ENCODE data around the gene ARID1B. TPM values are rescaled to one million over a fixed set of nuclear protein-coding genes. Genes with fewer than 3 reads are reported as not detected.

ARID1B gene
- total RNA-seq, 1 experiment from 2014 or later, result 35.6 TPM

DNA sequence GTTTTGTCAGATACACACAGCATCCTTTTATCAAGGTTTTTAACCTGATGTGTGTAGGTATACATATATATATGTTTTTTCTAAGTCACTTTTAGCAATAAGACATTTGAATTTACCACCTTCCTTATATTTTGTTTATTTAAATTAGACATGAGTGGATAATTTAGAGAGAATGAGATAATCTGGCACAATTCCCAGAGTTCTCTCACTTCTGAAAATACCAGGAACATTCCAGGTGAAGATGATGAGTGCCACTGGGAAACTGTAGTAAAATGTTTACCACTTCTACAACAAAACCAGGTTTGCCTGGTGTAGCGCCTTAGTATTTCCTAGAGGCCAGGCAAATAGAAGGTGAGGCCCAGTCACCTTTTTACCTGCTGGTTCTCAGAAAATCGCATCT, 356.7 kb downstream of the ARID1B start:
- ATAC-seq (no peak), DNase-seq (ENCODE audit: low read depth, low spot score) (no peak)
- ChIA-PET RAD21 (ENCODE audit: low non-redundant PET in 1 of 2, low total read pairs in 2 of 2, uncharacterized antibody in 2 of 2, unreplicated experiment in 2 of 2) (no interaction called here), CTCF (no interaction called here), POLR2A (no interaction called here)
- H3K9me2 ChIP-seq (ENCODE audit: insufficient read depth), result no peaks in the 10 kb centered on the region
- no peak overlapping the region for H3K9ac ChIP-seq (ENCODE audit: low read length)
- no peaks in the 10 kb centered on the region for H4K20me1 ChIP-seq (ENCODE audit: insufficient read depth)
- no peaks in the 10 kb centered on the region for H3K4me1 ChIP-seq (ENCODE audit: control insufficient read depth in 1 of 2, insufficient read depth in 2 of 2, low read length in 2 of 2)
- no peaks in the 10 kb centered on the region for H3K9me3 ChIP-seq (ENCODE audit: control insufficient read depth in 1 of 2, insufficient read depth in 1 of 2, low read depth in 1 of 2, low read length in 2 of 2)
- no peaks in the 10 kb centered on the region for H3K27me3 ChIP-seq (ENCODE audit: insufficient read depth, low read length)
- no TSS peak for BruUV-seq (replicated peaks)
- no peaks in the 10 kb centered on the region for H3K79me2 ChIP-seq (ENCODE audit: insufficient read depth, low read length)
- no peak overlapping the region for H2AFZ ChIP-seq (ENCODE audit: low read depth, low read length, poor library complexity, severe bottlenecking)
- no peak overlapping the region for H3K27ac ChIP-seq (ENCODE audit: low read depth, low read length)
- intact Hi-C loops (cut with micrococcal nuclease), result no loop called here
- H3K4me2 ChIP-seq (ENCODE audit: low read length), result no peak overlapping the region
- H3K4me3 ChIP-seq (replicated peaks in 1 of 2; ENCODE audit: low read depth in 1 of 2, low read length in 2 of 2), result no peak overlapping the region
- no peaks in the 10 kb centered on the region for H3K36me3 ChIP-seq (ENCODE audit: control insufficient read depth in 1 of 2, insufficient read depth in 2 of 2, low read length in 2 of 2)
- TF ChIP-seq ZNF274 (IDR thresholded peaks at IDR 0.05; ENCODE audit: low read depth, low read length) (no peak), RAD21 (IDR thresholded peaks at IDR 0.05; ENCODE audit: low read depth) (no peak), CEBPB (IDR thresholded peaks at IDR 0.05; ENCODE audit: low read depth) (no peak), EZH2phosphoT487 (IDR thresholded peaks at IDR 0.05; ENCODE audit: borderline replicate concordance) (no peak), SP1 (IDR thresholded peaks at IDR 0.05; ENCODE audit: low read depth) (no peak), ELF1 (IDR thresholded peaks at IDR 0.05; ENCODE audit: borderline replicate concordance, low read depth) (no peak), JUND (IDR thresholded peaks at IDR 0.05) (no peak), CBX3 (IDR thresholded peaks at IDR 0.05; ENCODE audit: low read depth) (no peak), POLR2A (IDR thresholded peaks at IDR 0.05; ENCODE audit: borderline replicate concordance, extremely low read depth, insufficient read depth, insufficient read length) (no peak), EGR1 (IDR thresholded peaks at IDR 0.05; ENCODE audit: low read depth) (no peak), CTCF (IDR thresholded peaks at IDR 0.05 in 2 of 3, conservative IDR thresholded peaks at IDR 0.05 in 1 of 3; ENCODE audit: borderline replicate concordance in 1 of 3, insufficient read depth in 1 of 3, low read depth in 2 of 3, low read length in 2 of 3) (no peak), ZFX (IDR thresholded peaks at IDR 0.05) (no peak), ZBTB33 (IDR thresholded peaks at IDR 0.05; ENCODE audit: extremely low read depth, insufficient replicate concordance, low read length) (no peak), SIN3A (IDR thresholded peaks at IDR 0.05; ENCODE audit: low read depth) (no peak), FOSL1 (IDR thresholded peaks at IDR 0.05; ENCODE audit: low read depth) (no peak), ATF3 (IDR thresholded peaks at IDR 0.05) (no peak), TCF7L2 (IDR thresholded peaks at IDR 0.05; ENCODE audit: borderline replicate concordance, extremely low read depth, insufficient read depth, insufficient read length) (no peak)
- TF ChIP-seq, protein P1, sequence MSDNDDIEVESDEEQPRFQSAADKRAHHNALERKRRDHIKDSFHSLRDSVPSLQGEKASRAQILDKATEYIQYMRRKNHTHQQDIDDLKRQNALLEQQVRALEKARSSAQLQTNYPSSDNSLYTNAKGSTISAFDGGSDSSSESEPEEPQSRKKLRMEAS (IDR thresholded peaks at IDR 0.05), result no peak
- TF ChIP-seq, protein P2, sequence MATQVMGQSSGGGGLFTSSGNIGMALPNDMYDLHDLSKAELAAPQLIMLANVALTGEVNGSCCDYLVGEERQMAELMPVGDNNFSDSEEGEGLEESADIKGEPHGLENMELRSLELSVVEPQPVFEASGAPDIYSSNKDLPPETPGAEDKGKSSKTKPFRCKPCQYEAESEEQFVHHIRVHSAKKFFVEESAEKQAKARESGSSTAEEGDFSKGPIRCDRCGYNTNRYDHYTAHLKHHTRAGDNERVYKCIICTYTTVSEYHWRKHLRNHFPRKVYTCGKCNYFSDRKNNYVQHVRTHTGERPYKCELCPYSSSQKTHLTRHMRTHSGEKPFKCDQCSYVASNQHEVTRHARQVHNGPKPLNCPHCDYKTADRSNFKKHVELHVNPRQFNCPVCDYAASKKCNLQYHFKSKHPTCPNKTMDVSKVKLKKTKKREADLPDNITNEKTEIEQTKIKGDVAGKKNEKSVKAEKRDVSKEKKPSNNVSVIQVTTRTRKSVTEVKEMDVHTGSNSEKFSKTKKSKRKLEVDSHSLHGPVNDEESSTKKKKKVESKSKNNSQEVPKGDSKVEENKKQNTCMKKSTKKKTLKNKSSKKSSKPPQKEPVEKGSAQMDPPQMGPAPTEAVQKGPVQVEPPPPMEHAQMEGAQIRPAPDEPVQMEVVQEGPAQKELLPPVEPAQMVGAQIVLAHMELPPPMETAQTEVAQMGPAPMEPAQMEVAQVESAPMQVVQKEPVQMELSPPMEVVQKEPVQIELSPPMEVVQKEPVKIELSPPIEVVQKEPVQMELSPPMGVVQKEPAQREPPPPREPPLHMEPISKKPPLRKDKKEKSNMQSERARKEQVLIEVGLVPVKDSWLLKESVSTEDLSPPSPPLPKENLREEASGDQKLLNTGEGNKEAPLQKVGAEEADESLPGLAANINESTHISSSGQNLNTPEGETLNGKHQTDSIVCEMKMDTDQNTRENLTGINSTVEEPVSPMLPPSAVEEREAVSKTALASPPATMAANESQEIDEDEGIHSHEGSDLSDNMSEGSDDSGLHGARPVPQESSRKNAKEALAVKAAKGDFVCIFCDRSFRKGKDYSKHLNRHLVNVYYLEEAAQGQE (IDR thresholded peaks at IDR 0.05; ENCODE audit: low read depth), result no peak
